Fibroblast of villous mesenchyme (primary cell): ENCODE data around the gene EPHA2. TPM values are rescaled to one million over a fixed set of nuclear protein-coding genes. Genes with fewer than 3 reads are reported as not detected.
"Not testable (repeated sequence)": the region's sequence is repeated elsewhere in the genome, so short reads cannot be mapped to it uniquely, and the experiment has no call there.

ENCODE experiments used
- DNase-seq: peaks from one replicate; pipeline ENCODE4 v3.0.0-alpha.2; 2010; ENCODE audit warnings: low read depth
- H3K4me3 ChIP-seq: 2 replicates; pipeline ENCODE4 v1.5.1; 2011; ENCODE audit warnings: low read depth, mild to moderate bottlenecking, low read length
- CTCF ChIP-seq: IDR thresholded peaks from 2 replicates; pipeline ENCODE4 v1.5.1; 2012; ENCODE audit warnings: low read depth, mild to moderate bottlenecking, low read length; ENCODE audit not compliant: insufficient read depth
- total RNA-seq: library from RNA; depleted of rRNA; stranded (reverse); fragments of >200 nt; gene quantifications from 2 replicates; pipeline ENCODE4 v1.2.3, GENCODE V29; 2012

Gene EPHA2
- total RNA-seq, 1 donor: 104 TPM

GRCh38 chr1:16199700-16200099 lies 43.8 kb upstream of the EPHA2 start:
- H3K4me3 ChIP-seq: no peak overlapping the region
- no peak for TF ChIP-seq CTCF
- no peak for DNase-seq

GRCh38 chr1:16199157-16199501 lies 43.3 kb upstream of the EPHA2 start:
- TF ChIP-seq CTCF: no peak
- no peak overlapping the region for H3K4me3 ChIP-seq
- DNase-seq: no peak

GRCh38 chr1:16198444-16199156 lies 42.7 kb upstream of the EPHA2 start:
- no peak overlapping the region for H3K4me3 ChIP-seq
- no peak for DNase-seq
- TF ChIP-seq CTCF: no peak

- DNase-seq: no peak
These were observed 41.0 kb upstream of the EPHA2 start for GRCh38 chr1:16196874-16197273.

GRCh38 chr1:16196139-16196538 lies 40.3 kb upstream of the EPHA2 start:
- not testable (repeated sequence) for H3K4me3 ChIP-seq, DNase-seq

More at GRCh38 chr1:16196874-16197273, 41.0 kb upstream of the EPHA2 start:
- H3K4me3 ChIP-seq: no peak overlapping the region
- TF ChIP-seq CTCF: no peak

- peak; percentile 80 for DNase-seq
- H3K4me3 ChIP-seq: no peak overlapping the region
- TF ChIP-seq CTCF: no peak
These were observed 39.6 kb upstream of the EPHA2 start for GRCh38 chr1:16195518-16195905.

GRCh38 chr1:16191916-16192546 lies 36.2 kb upstream of the EPHA2 start:
- no peak for DNase-seq
- no peak overlapping the region for H3K4me3 ChIP-seq
- no peak for TF ChIP-seq CTCF
